Left lung (tissue), 10 donors: ENCODE data around the gene PTCH2. TPM values are rescaled to one million over a fixed set of nuclear protein-coding genes. Genes with fewer than 3 reads are reported as not detected.
"Not testable (repeated sequence)": the region's sequence is repeated elsewhere in the genome, so short reads cannot be mapped to it uniquely, and the experiment has no call there.

Experiments used
- ATAC-seq: fragments of 200-7000 bp; cut with Tn5 transposase; one replicate; pipeline ENCODE4 v1.9.1; 2020; ENCODE audit warnings: moderate library complexity
- DNase-seq, 4 donors: peaks; one replicate each; pipeline ENCODE4 v3.0.0-alpha.2; 2013 to 2020
- H3K27ac ChIP-seq, 2 donors: fragments of 200-600 bp; sonication (generic) in 1 of 2; one replicate each; pipeline versions ENCODE4 v1.5.0 to v1.8.0; 2020 to 2021
- H3K27me3 ChIP-seq, 2 donors: fragments of 200-600 bp; sonication (generic) in 1 of 2; one replicate each; pipeline versions ENCODE4 v1.5.0 to v1.8.0; 2020 to 2021
- H3K36me3 ChIP-seq, 2 donors: fragments of 200-600 bp; sonication (generic) in 1 of 2; one replicate each; pipeline versions ENCODE4 v1.5.0 to v1.8.0; 2020 to 2021
- H3K4me1 ChIP-seq, 2 donors: fragments of 200-600 bp; one replicate each; pipeline ENCODE4 v1.8.0; 2021
- H3K4me3 ChIP-seq, 2 donors: fragments of 200-600 bp; sonication (generic) in 1 of 2; one replicate each; pipeline versions ENCODE4 v1.5.0 to v1.8.0; 2020 to 2021; ENCODE audit warnings: mild to moderate bottlenecking in 1 of 2
- H3K9me3 ChIP-seq, 2 donors: fragments of 200-600 bp; sonication (generic) in 1 of 2; one replicate each; pipeline versions ENCODE4 v1.5.0 to v1.8.0; 2020 to 2021
- CTCF ChIP-seq, 2 donors: fragments of 200-600 bp; sonication (generic) in 1 of 2; IDR thresholded peaks; one replicate each; pipeline versions ENCODE4 v1.5.0 to v1.8.0; 2021; ENCODE audit warnings: antibody characterized with exemption in 2 of 2
- intact Hi-C, 2 donors: fragments of 100-400 bp; cut with DNase I; formaldehyde crosslinking; loops; one replicate each; pipeline versions ENCODE4 v1.11.2 to v1.14.2; 2022
- polyA plus RNA-seq, 6 donors: library from polyadenylated mRNA; unstranded; fragments of 120-200 nt; gene quantifications; one replicate each; pipeline ENCODE4 v1.2.1, GENCODE V29; 2013; ENCODE audit not compliant: insufficient read length in 6 of 6
- total RNA-seq, 2 donors: library from RNA; stranded (reverse); fragmentation: NEBNext Ultra II Directional; extraction: Animal tissue kit (Norgen Biotek cat#: 25700); gene quantifications; one replicate each; pipeline ENCODE4 v1.2.1, GENCODE V29; 2021
- donor health status: DM: no; HTN: yes; CAD: no.
- donor health status: DM: no; HTN: no; CAD: no.

Gene PTCH2
- total and polyA plus RNA-seq, 8 donors, result 1.0 to 9.4 (median 6.3) TPM

GRCh38 chr1:44828841-44829440 is 14.1 kb downstream of the PTCH2 start:
- no peak for TF ChIP-seq CTCF (IDR thresholded peaks at IDR 0.05)

GRCh38 chr1:44828003-44828651 is 14.9 kb downstream of the PTCH2 start:
- no peak overlapping the region for H3K4me3 ChIP-seq
- H3K27me3 ChIP-seq, result no peaks in the 10 kb centered on the region
- peaks cover 5 to 45% of the 10 kb centered on the region in 2 donors for H3K4me1 ChIP-seq
- no peak for ATAC-seq
- intact Hi-C loops, result no loop called here
- DNase-seq, result peak in 1 of 4 donors; percentile 27
- no peak overlapping the region for H3K27ac ChIP-seq
- TF ChIP-seq CTCF (IDR thresholded peaks at IDR 0.05), result no peak
- H3K9me3 ChIP-seq, result no peaks in the 10 kb centered on the region
- H3K36me3 ChIP-seq, result no peaks in the 10 kb centered on the region

More at GRCh38 chr1:44828841-44829440, 14.1 kb downstream of the PTCH2 start:
- intact Hi-C loops, result no loop called here
- ATAC-seq (no peak), DNase-seq (peak in 1 of 4 donors; percentile 29)
- no peak overlapping the region for H3K4me3 ChIP-seq
- peaks cover 5 to 53% of the 10 kb centered on the region in 2 donors for H3K4me1 ChIP-seq
- H3K27ac ChIP-seq, result no peak overlapping the region
- no peaks in the 10 kb centered on the region for H3K36me3 ChIP-seq
- no peaks in the 10 kb centered on the region for H3K27me3 ChIP-seq
- no peaks in the 10 kb centered on the region for H3K9me3 ChIP-seq

GRCh38 chr1:44827197-44828002 is 15.7 kb downstream of the PTCH2 start:
- no peaks in the 10 kb centered on the region for H3K27me3 ChIP-seq
- intact Hi-C loops, result no loop called here
- peak overlapping the region in 1 of 2 donors; percentile 66 for H3K27ac ChIP-seq
- no peak overlapping the region for H3K4me3 ChIP-seq
- H3K36me3 ChIP-seq, result no peaks in the 10 kb centered on the region
- ATAC-seq, result no peak
- H3K4me1 ChIP-seq, result peaks cover 5 to 44% of the 10 kb centered on the region in 2 donors
- TF ChIP-seq CTCF (IDR thresholded peaks at IDR 0.05), result no peak
- peak in 1 of 4 donors; percentile 31 for DNase-seq
- no peaks in the 10 kb centered on the region for H3K9me3 ChIP-seq

DNA sequence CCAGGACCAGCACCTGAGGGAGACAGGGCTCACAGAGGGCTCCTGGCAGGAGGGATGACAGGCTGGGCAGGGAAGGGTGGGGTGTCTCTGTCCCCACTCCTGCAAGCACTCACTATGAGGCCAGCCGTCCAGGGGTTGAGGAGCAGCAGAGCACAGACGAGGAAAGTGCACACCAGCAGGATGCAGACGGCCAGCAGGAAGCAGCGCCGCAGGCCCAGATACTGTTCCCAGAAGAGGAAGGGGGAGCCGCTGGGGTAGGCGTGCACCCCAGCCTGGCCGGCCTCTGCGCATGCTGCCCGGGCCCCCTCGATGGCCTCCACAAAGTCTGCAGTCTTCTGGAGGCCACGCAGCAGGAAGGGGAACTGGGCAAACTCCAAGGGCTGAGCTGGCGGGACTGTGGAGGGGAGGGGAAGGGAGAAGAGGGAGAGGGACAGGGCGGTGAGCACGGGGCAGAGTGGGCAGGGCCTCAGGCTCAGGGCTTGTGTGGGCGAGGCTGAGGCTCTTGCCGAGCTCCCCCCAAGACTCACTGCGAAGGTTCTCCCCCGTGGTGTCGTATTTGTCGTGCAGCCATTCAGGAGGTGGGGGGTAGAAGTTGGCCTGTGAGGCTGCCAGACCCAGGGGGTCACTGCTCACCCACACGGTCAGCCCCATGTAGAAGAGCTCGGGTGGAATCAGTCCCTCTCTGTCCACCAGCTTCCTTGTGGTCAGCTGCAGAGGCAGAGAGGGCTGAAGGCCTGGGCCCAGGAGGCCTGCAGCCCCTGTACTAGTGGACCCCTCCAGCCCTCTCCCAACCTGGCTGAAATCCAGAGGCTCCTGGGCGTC is 16.5 kb downstream of the PTCH2 start:
- DNase-seq (peak in 2 of 4 donors; percentile 85 to 91), ATAC-seq (peak; percentile 82)
- peak overlapping the region in 1 of 2 donors; percentile 66 for H3K27ac ChIP-seq
- no peaks in the 10 kb centered on the region for H3K9me3 ChIP-seq
- H3K4me3 ChIP-seq, result no peak overlapping the region
- H3K4me1 ChIP-seq, result peaks cover 4 to 41% of the 10 kb centered on the region in 2 donors
- H3K36me3 ChIP-seq, result no peaks in the 10 kb centered on the region
- no peaks in the 10 kb centered on the region for H3K27me3 ChIP-seq
- intact Hi-C loops, result no loop called here
- no peak for TF ChIP-seq CTCF (IDR thresholded peaks at IDR 0.05)

DNA sequence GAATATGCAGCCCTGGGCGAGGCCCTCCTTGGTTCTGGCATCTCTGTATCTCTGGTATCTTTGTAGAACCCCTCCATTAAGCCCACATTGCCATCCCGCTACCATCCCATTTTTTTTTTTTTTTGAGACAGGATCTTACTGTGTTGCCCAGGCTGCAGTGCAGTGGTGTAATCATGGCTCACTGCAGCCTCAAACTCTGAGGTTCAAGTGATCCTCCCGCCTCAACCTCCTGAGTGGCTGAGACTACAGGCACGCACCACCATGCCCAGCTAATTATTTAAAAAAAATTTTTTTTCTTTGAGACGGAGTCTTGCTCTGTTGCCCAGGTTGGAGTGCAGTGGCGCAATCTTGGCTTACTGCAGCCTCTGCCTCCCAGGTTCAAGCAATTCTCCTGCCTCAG is 18.7 kb downstream of the PTCH2 start:
- H3K27me3 ChIP-seq, ATAC-seq, H3K4me3 ChIP-seq, H3K36me3 ChIP-seq, H3K9me3 ChIP-seq, H3K27ac ChIP-seq, DNase-seq, intact Hi-C loops: not testable (repeated sequence)
- H3K4me1 ChIP-seq, result peaks cover 3 to 35% of the 10 kb centered on the region in 2 donors
